Stimulated activated naive B cell treated with anti-CD40 and anti-IgM and Interleukin-4, amounts not matched to agents 10 μg/mL and 1 μg/mL and 100 μg/mL, for 72 hours (primary cell): ENCODE measurements around the gene MASTL.

Source experiments
- ATAC-seq, 2 donors: fragments of 150-1000 bp; cut with Tn5 transposase; replicated peaks; 2 replicates each; pipeline ENCODE4 v1.10.0; 2021; ENCODE audit warnings: moderate library complexity in 1 of 2
- DNase-seq: peaks from one replicate; pipeline ENCODE4 v3.0.0; 2021
- H3K27ac Mint-ChIP-seq: one replicate; pipeline ENCODE4 v1.8.0; 2022; ENCODE audit warnings: mild to moderate bottlenecking, mixed read lengths
- H3K27me3 Mint-ChIP-seq, 2 donors: one replicate each; pipeline ENCODE4 v1.8.0; 2022; ENCODE audit warnings: mixed read lengths in 2 of 2
- H3K36me3 Mint-ChIP-seq, 2 donors: one replicate each; pipeline ENCODE4 v1.8.0; 2022; ENCODE audit warnings: mixed read lengths in 2 of 2, mild to moderate bottlenecking in 1 of 2
- H3K4me1 Mint-ChIP-seq, 2 donors: one replicate each; pipeline ENCODE4 v1.8.0; 2022; ENCODE audit warnings: mixed read lengths in 2 of 2, mild to moderate bottlenecking in 1 of 2
- H3K4me3 Mint-ChIP-seq, 2 donors: one replicate each; pipeline ENCODE4 v1.8.0; 2022; ENCODE audit warnings: mild to moderate bottlenecking in 2 of 2, mixed read lengths in 2 of 2, moderate library complexity in 1 of 2
- H3K9me3 Mint-ChIP-seq, 2 donors: one replicate each; pipeline ENCODE4 v1.8.0; 2022; ENCODE audit warnings: mixed read lengths in 2 of 2, mild to moderate bottlenecking in 1 of 2

Gene MASTL

GRCh38 chr10:27188259-27188658, 33.1 kb downstream of the MASTL start:
- no peaks in the 10 kb centered on the region for H3K4me1 Mint-ChIP-seq
- H3K27ac Mint-ChIP-seq, result no peak overlapping the region
- ATAC-seq (no peak), DNase-seq (no peak)
- H3K36me3 Mint-ChIP-seq, result peaks cover 17 to 23% of the 10 kb centered on the region in 2 donors
- H3K4me3 Mint-ChIP-seq, result no peak overlapping the region
- H3K9me3 Mint-ChIP-seq, result no peaks in the 10 kb centered on the region
- no peaks in the 10 kb centered on the region for H3K27me3 Mint-ChIP-seq

- no peaks in the 10 kb centered on the region for H3K27me3 Mint-ChIP-seq
- H3K4me3 Mint-ChIP-seq, result no peak overlapping the region
- H3K27ac Mint-ChIP-seq, result no peak overlapping the region
These were observed 33.7 kb downstream of the MASTL start for GRCh38 chr10:27188897-27189296.

DNA sequence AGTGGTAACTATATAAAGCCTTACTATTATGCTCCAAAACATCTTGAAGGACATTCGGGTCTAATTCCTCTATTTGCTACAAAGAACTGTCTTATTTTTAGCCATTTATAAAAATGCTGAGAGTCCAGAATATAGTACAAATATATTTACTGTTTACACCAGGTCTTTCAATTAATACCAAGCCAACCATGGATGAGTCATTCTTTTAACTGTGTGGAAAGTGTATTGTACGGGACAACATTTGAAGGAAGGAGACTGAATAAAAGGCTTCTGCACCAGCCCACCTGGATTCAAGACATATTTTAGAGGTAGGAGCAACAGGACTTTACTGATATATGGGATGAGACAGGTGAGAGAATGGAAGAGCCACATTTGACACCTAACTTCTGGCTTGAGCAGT, 35.4 kb downstream of the MASTL start:
- DNase-seq, result no peak
- no peak overlapping the region for H3K27ac Mint-ChIP-seq

More at GRCh38 chr10:27188897-27189296, 33.7 kb downstream of the MASTL start:
- ATAC-seq (no peak), DNase-seq (no peak)
- no peaks in the 10 kb centered on the region for H3K9me3 Mint-ChIP-seq
- H3K4me1 Mint-ChIP-seq, result no peaks in the 10 kb centered on the region
- H3K36me3 Mint-ChIP-seq, result peaks cover 17% of the 10 kb centered on the region in 2 donors

DNA sequence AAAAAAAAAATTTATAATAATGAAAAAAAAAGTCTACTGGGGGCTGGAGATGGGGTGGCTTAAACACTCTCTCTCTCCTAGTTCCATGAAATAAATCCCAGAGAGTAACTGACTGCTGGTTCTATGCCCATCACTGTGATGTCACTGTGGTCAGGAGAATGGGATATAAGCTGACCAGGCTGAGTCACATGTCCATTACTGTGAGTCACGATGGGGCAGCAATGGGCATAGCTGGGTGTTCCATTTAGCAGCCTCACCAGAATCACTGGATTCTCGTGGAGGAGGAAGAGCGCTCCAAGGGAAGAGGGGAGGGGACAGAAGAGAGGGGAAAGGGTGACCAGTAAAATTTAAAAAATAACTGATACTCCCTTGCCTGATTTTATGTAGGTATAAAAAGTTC, 37.1 kb downstream of the MASTL start:
- ATAC-seq, result no peak
- Mint-ChIP-seq H3K36me3 (peaks cover 0 to 12% of the 10 kb centered on the region in 2 donors), H3K27ac (no peak overlapping the region)

More for the DNA sequence above, 35.4 kb downstream of the MASTL start:
- Mint-ChIP-seq H3K4me3 (no peak overlapping the region), H3K27me3 (no peaks in the 10 kb centered on the region), H3K9me3 (no peaks in the 10 kb centered on the region), H3K36me3 (peaks cover 3 to 9% of the 10 kb centered on the region in 2 donors), H3K4me1 (no peaks in the 10 kb centered on the region)
- no peak for ATAC-seq

GRCh38 chr10:27197980-27198620, 42.9 kb downstream of the MASTL start:
- Mint-ChIP-seq H3K36me3 (peaks cover 23 to 28% of the 10 kb centered on the region in 2 donors), H3K9me3 (no peaks in the 10 kb centered on the region), H3K4me1 (no peaks in the 10 kb centered on the region), H3K27me3 (no peaks in the 10 kb centered on the region), H3K4me3 (no peak overlapping the region), H3K27ac (no peak overlapping the region)
- no peak for ATAC-seq
- DNase-seq, result no peak

More for the DNA sequence above, 37.1 kb downstream of the MASTL start:
- Mint-ChIP-seq H3K27me3 (no peaks in the 10 kb centered on the region), H3K9me3 (no peaks in the 10 kb centered on the region), H3K4me3 (no peak overlapping the region), H3K4me1 (no peaks in the 10 kb centered on the region)
- DNase-seq, result no peak

DNA sequence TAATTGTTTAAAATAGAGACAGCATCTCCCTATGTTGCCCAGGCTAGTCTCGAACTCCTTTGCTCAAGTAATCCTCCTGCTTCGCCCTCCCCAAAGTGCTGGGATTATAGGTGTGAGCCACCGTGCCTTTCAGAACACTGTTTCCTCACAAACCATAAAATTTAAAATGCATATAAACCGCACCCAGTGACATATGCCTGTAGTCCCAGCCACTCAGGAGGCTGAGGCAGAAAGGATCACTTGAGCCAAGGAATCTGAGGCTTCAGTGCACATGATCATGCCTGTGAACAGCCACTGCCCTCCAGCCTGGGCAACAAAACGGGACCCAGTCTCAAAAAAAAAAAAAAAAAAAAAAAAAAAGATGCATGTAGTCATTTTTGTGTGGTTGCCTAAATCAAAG, 48.7 kb downstream of the MASTL start:
- Mint-ChIP-seq H3K36me3 (peaks cover 21 to 29% of the 10 kb centered on the region in 2 donors), H3K4me1 (no peaks in the 10 kb centered on the region), H3K9me3 (no peaks in the 10 kb centered on the region), H3K27me3 (no peaks in the 10 kb centered on the region), H3K4me3 (no peak overlapping the region), H3K27ac (no peak overlapping the region)
- ATAC-seq, result no peak
- DNase-seq, result no peak

DNA sequence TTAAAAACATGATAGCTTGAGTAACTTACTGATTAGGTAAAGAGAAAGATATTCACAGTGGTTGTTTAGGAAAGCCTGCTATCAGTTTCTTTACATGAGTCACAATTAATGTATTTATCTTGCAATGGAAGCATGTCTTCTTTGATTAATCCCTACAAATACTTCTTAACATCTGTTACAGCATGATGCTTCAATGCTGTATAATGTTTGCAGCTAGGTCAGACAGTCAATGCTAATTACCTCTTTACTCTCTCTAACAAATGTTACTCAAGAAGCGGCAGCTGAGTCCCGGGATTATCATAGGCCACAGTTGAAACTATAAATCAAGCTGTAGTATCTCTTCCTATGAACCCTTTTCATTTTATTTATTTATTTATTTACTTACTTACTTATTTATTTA, 52.2 kb downstream of the MASTL start:
- no peak for DNase-seq

DNA sequence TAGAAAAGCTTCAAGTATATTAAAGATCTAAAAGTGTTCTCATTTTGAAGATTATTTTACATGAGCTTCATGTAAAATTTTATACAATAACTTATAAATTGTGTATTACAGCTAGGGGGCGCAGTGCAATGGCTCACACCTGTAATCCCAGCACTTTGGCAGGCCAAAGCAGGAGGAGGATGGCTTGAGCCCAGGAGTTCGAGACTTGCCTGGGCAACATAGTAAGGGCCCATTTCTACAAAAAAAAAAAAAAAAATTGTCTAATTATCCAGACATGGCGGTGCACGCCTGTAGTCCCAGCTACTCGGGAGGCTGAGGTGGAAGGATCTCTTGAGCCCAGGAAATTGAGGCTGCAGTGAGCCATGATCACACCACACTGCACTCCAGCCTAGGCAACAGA, 68.8 kb downstream of the MASTL start:
- H3K9me3 Mint-ChIP-seq, result no peaks in the 10 kb centered on the region
- H3K27me3 Mint-ChIP-seq, result no peaks in the 10 kb centered on the region
- peak in 1 of 2 donors; percentile 57 for ATAC-seq
- H3K27ac Mint-ChIP-seq, result no peak overlapping the region
- peaks cover 17% of the 10 kb centered on the region in 2 donors for H3K36me3 Mint-ChIP-seq
- H3K4me1 Mint-ChIP-seq, result no peaks in the 10 kb centered on the region
- H3K4me3 Mint-ChIP-seq, result no peak overlapping the region
- no peak for DNase-seq

More for the DNA sequence above, 52.2 kb downstream of the MASTL start:
- Mint-ChIP-seq H3K4me1 (peaks cover 0 to 3% of the 10 kb centered on the region in 2 donors), H3K27ac (no peak overlapping the region), H3K4me3 (no peak overlapping the region), H3K36me3 (peaks cover 27 to 28% of the 10 kb centered on the region in 2 donors), H3K9me3 (no peaks in the 10 kb centered on the region), H3K27me3 (no peaks in the 10 kb centered on the region)
- ATAC-seq, result no peak

DNA sequence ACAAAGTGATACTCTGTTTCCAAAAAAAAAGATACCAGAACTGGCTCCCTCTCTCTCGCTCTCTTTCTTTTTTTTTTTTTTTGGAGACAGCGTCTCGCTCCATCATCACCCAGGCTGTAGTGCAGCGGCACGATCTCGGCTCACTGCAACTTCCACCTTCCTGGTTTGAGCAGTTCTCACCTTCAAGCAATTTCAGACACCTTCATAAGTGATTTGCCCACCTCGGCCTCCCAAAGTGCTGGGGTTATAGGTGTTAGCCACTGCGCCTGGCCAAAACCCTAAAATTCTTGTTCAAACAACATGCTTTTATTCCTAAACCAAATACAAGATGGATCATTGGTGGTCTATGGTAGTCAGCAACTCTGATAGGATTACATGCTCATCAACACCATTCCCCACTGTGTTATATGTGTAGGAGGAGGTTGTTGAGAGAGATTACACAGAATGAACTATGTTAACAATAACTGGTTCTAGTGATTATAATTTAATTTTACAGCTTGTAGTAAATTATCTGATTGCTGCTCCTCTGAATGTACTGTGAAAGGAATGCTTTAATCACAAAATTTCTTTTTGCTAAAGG, 69.9 kb downstream of the MASTL start:
- Mint-ChIP-seq H3K4me1 (no peaks in the 10 kb centered on the region), H3K27me3 (no peaks in the 10 kb centered on the region), H3K4me3 (no peak overlapping the region), H3K27ac (peak overlapping the region; percentile 44), H3K36me3 (peaks cover 9 to 12% of the 10 kb centered on the region in 2 donors), H3K9me3 (no peaks in the 10 kb centered on the region)
- DNase-seq, result no peak
- no peak for ATAC-seq

DNA sequence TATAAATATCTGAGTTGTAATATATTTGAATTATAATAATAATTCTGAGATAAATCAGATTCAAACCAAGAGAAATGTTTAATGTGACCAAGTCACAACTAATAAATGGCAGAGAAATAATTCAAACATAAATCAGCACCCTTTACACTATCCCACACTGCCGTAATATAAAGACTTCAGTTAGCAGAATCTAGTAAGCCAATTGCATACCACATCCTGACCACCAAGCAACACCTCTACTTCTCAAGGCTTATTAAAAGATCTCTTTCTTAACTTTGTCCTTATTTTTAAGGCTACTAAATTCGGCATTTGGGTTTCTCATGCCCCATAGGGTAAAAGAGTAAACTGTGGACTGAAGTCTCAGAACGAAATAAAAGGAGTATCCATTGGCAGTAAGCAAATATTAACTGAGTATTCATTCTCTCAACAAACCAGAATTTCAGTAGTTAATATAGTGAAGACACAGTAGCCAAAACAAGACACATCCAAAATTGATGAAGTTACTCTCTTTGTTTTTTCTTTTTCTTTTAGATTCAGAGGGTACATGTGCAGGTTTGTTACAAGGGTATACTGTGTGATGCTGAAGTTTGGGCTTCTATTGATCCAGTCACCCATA, 70.6 kb downstream of the MASTL start:
- Mint-ChIP-seq H3K4me1 (no peaks in the 10 kb centered on the region), H3K36me3 (peaks cover 13 to 16% of the 10 kb centered on the region in 2 donors), H3K27ac (no peak overlapping the region), H3K9me3 (no peaks in the 10 kb centered on the region), H3K4me3 (no peak overlapping the region), H3K27me3 (no peaks in the 10 kb centered on the region)
- no peak for ATAC-seq
- DNase-seq, result no peak

DNA sequence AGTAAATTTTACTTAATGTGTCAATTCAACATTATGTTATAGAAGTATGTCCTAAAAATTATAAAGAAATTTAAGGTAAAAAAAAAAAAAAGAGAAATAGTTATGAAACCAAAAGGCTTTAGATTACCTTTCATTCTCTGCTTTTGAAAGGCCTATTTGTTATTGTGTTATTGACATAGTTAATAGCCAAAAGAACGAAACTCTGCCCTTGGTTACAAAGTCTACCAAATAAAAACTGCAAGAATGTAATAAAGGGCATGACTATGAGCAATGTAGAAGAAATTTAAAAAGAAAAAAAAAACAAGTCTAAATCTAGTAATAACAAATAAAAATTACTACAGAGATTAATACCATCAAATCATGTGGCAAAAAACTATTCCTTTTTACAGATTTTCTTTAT, 74.9 kb downstream of the MASTL start:
- Mint-ChIP-seq H3K9me3 (no peaks in the 10 kb centered on the region), H3K27ac (no peak overlapping the region), H3K36me3 (peaks cover 16 to 18% of the 10 kb centered on the region in 2 donors), H3K27me3 (no peaks in the 10 kb centered on the region), H3K4me1 (no peaks in the 10 kb centered on the region), H3K4me3 (no peak overlapping the region)
- DNase-seq (no peak), ATAC-seq (no peak)

DNA sequence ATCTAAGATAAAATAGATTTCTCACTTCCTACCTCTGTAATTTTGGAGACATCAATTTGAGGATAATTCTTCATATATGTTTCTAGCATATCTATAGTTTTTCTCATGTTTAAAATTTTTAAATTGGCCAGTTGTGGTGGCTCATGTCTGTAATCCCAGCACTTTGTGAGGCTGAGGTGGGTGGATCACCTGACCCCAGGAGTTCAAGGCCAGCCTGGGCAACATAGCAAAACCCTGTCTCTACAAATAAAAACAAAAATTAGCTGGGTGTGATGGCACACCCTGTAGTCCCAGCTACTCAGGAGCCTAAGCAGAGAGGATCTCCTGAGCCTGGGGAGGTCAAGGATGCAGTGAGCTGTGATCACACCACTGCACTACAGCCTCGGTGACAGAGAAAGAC, 80.6 kb downstream of the MASTL start:
- Mint-ChIP-seq H3K27ac (no peak overlapping the region), H3K4me1 (peaks cover 2 to 11% of the 10 kb centered on the region in 2 donors), H3K4me3 (no peak overlapping the region), H3K9me3 (no peaks in the 10 kb centered on the region), H3K27me3 (no peaks in the 10 kb centered on the region), H3K36me3 (peaks cover 7% of the 10 kb centered on the region in 2 donors)
- DNase-seq, result no peak
- ATAC-seq, result no peak
